ENCODE results near the gene RAB27A. TPM values are rescaled to one million over a fixed set of nuclear protein-coding genes. Genes with fewer than 3 reads are reported as not detected.

The RAB27A gene
- total and polyA plus RNA-seq, 2 of the 13 experiments (the other 11 are each of a cell fraction or from before 2014, with no cell fraction given) = 3.4 to 8.1 TPM

- H2AFZ ChIP-seq (ENCODE audit: low read length) = no peak overlapping the region
- H3K36me3 ChIP-seq (replicated peaks in 1 of 2; ENCODE audit: control insufficient read depth in 1 of 2, insufficient read depth in 2 of 2, low read length in 2 of 2) = no peaks in the 10 kb centered on the region
- no peaks in the 10 kb centered on the region for H3K9me3 ChIP-seq (ENCODE audit: low read length)
- H3K27me3 ChIP-seq (ENCODE audit: control insufficient read depth in 1 of 2, insufficient read depth in 2 of 2, low read length in 2 of 2) = no peaks in the 10 kb centered on the region
- ChIA-PET CTCF (ENCODE audit: low intra/inter-chr PET ratio, low total read pairs) (interaction anchor here (1.6 to 3.6 kb wide), 3 partner anchors 72 to 222 kb away, joined by 10 to 66 read pairs (median 10); partner anchors contain the start of gene RAB27A), POLR2A (interaction anchor here (0.7 kb wide), 1 partner anchor 1266 kb away, joined by 4 read pairs; no protein-coding TSS in a partner anchor)
- ATAC-seq (no peak), DNase-seq (ENCODE audit: low spot score) (no peak), FAIRE-seq (no peak)
- WGBS (ENCODE audit: low lambda C conversion rate) = 95% methylated on average over 2 of the region's 2 CpGs
- no peak overlapping the region for H3K4me2 ChIP-seq (ENCODE audit: low read depth, low read length)
- no peak for TF ChIP-seq ZNF101 (CRISPR knock-in tag; IDR thresholded peaks at IDR 0.05; ENCODE audit: borderline replicate concordance, low read depth)
- no peak for TF ChIP-seq CCDC6 (CRISPR knock-in tag; IDR thresholded peaks at IDR 0.05)
- no peak for TF ChIP-seq AHR (CRISPR knock-in tag; IDR thresholded peaks at IDR 0.05)
- no peak for TF ChIP-seq MZF1 (CRISPR knock-in tag; IDR thresholded peaks at IDR 0.05; ENCODE audit: borderline replicate concordance)
- TF ChIP-seq ZFP36L1 (CRISPR knock-in tag; IDR thresholded peaks at IDR 0.05) = no peak
- TF ChIP-seq ZNF7 (CRISPR knock-in tag; IDR thresholded peaks at IDR 0.05) = no peak
- TF ChIP-seq ZNF337 (CRISPR knock-in tag; IDR thresholded peaks at IDR 0.05; ENCODE audit: borderline replicate concordance, low read depth) = no peak
- no peak for TF ChIP-seq ZNF569 (CRISPR knock-in tag; IDR thresholded peaks at IDR 0.05; ENCODE audit: borderline replicate concordance)
- TF ChIP-seq YEATS2 (CRISPR knock-in tag; IDR thresholded peaks at IDR 0.05; ENCODE audit: borderline replicate concordance) = no peak
- TF ChIP-seq ZNF160 (CRISPR knock-in tag; IDR thresholded peaks at IDR 0.05) = no peak
- no peak for TF ChIP-seq ZNF124 (CRISPR knock-in tag; IDR thresholded peaks at IDR 0.05)
- TF ChIP-seq, protein P1, sequence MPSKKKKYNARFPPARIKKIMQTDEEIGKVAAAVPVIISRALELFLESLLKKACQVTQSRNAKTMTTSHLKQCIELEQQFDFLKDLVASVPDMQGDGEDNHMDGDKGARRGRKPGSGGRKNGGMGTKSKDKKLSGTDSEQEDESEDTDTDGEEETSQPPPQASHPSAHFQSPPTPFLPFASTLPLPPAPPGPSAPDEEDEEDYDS (CRISPR knock-in tag; IDR thresholded peaks at IDR 0.05) = no peak
- no peak for TF ChIP-seq TP53 (CRISPR knock-in tag; conservative IDR thresholded peaks at IDR 0.05)
- no peak for TF ChIP-seq JUND (CRISPR knock-in tag; IDR thresholded peaks at IDR 0.05)
- no peak for TF ChIP-seq IRF2 (CRISPR knock-in tag; IDR thresholded peaks at IDR 0.05)
- no peak for TF ChIP-seq GABPA (IDR thresholded peaks at IDR 0.05; ENCODE audit: low read depth, low read length)
- no peak for TF ChIP-seq GABPA (CRISPR knock-in tag; IDR thresholded peaks at IDR 0.05; ENCODE audit: low read depth)
- TF ChIP-seq ZMYM3 (CRISPR knock-in tag; IDR thresholded peaks at IDR 0.05) = no peak
- intact Hi-C loops (cut with micrococcal nuclease; ENCODE audit: unreplicated experiment) (no loop called here), in situ Hi-C loops (cut with HindIII; ENCODE audit: extremely low pct_ligation_motif_present, low pct_unique_long_range_greater_than_20kb) (loop anchor here (5.0 to 10.0 kb wide), 2 partner anchors 74 to 217 kb away; no protein-coding TSS in a partner anchor)
- peaks cover 17% of the 10 kb centered on the region for H3K4me1 ChIP-seq (ENCODE audit: insufficient read depth, low read length)
- no peak overlapping the region for H3K27ac ChIP-seq (ENCODE audit: extremely low read length, insufficient read depth, low read length)
- H3K4me3 ChIP-seq (replicated peaks in 1 of 3; ENCODE audit: insufficient read depth in 1 of 3, low read depth in 2 of 3, low read length in 3 of 3) = no peak overlapping the region
- no peak overlapping the region for H3K9ac ChIP-seq (ENCODE audit: insufficient read depth, low read depth, low read length)
- no TSS peak for BruUV-seq (replicated peaks)
- no peaks in the 10 kb centered on the region for H3K79me2 ChIP-seq (ENCODE audit: insufficient read depth, low read length)
- no peaks in the 10 kb centered on the region for H4K20me1 ChIP-seq (ENCODE audit: insufficient read depth, low read length)
Observed at GRCh38 chr15:55218056-55218455, 71.6 kb downstream of the RAB27A start.
